Measurements from ENCODE around the gene PDZD4. TPM values are rescaled to one million over a fixed set of nuclear protein-coding genes. Genes with fewer than 3 reads are reported as not detected.

PDZD4 gene
- total RNA-seq, 2 experiments from 2014 or later, result not detected

- POLR2A ChIA-PET, result no interaction called here
These were observed 18.1 kb downstream of the PDZD4 start for GRCh38 chrX:153812220-153812619.

DNA sequence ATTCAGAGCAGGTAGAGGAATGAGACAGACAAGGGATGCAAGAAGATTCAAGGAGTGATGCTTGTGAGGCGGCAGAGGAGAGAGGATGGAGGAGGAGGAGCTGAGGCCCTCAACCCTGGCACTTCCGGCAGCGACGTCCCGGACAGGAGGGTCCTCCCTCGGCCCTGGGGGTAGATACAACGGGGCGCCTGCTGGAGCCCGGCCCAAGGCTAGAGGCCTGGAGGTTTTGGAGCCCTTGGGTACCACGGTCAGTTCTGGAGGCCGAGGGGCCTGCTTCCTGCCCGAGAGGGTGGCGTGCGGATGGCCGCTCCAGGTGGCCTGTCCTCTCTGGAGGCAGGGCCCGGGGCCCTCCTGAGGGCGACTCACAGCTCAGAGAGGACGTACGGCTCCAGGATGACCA is 22.4 kb downstream of the PDZD4 start:
- Histone ChIP-seq H2AFZ (ENCODE audit: low read length) (no peak overlapping the region), H3K4me1 (ENCODE audit: insufficient read depth, low read length, poor library complexity, severe bottlenecking) (no peaks in the 10 kb centered on the region), H3K9me2 (ENCODE audit: insufficient read depth, low read length) (no peaks in the 10 kb centered on the region), H3K36me3 (ENCODE audit: insufficient read depth, low read length) (no peaks in the 10 kb centered on the region), H3K79me2 (ENCODE audit: insufficient read depth, low read depth, low read length) (no peaks in the 10 kb centered on the region), H4K20me1 (ENCODE audit: insufficient read depth, low read length) (no peaks in the 10 kb centered on the region), H3K4me3 (ENCODE audit: low read depth, low read length, poor library complexity, severe bottlenecking) (no peak overlapping the region), H3K9me3 (ENCODE audit: low read length) (no peaks in the 10 kb centered on the region), H3K27ac (ENCODE audit: low read depth, low read length, poor library complexity, severe bottlenecking) (no peak overlapping the region), H3K4me2 (ENCODE audit: low read length) (no peak overlapping the region)
- CTCF ChIA-PET (ENCODE audit: unreplicated experiment), result no interaction called here
- no TSS peak for BruUV-seq (replicated peaks)
- intact Hi-C loops (cut with micrococcal nuclease; ENCODE audit: unreplicated experiment), result no loop called here
- DNase-seq (ENCODE audit: low spot score), result no peak
- TF ChIP-seq, protein P1, sequence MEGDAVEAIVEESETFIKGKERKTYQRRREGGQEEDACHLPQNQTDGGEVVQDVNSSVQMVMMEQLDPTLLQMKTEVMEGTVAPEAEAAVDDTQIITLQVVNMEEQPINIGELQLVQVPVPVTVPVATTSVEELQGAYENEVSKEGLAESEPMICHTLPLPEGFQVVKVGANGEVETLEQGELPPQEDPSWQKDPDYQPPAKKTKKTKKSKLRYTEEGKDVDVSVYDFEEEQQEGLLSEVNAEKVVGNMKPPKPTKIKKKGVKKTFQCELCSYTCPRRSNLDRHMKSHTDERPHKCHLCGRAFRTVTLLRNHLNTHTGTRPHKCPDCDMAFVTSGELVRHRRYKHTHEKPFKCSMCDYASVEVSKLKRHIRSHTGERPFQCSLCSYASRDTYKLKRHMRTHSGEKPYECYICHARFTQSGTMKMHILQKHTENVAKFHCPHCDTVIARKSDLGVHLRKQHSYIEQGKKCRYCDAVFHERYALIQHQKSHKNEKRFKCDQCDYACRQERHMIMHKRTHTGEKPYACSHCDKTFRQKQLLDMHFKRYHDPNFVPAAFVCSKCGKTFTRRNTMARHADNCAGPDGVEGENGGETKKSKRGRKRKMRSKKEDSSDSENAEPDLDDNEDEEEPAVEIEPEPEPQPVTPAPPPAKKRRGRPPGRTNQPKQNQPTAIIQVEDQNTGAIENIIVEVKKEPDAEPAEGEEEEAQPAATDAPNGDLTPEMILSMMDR (conservative IDR thresholded peaks at IDR 0.05; ENCODE audit: low read length), result no peak
- no peak for TF ChIP-seq EZH2phosphoT487 (IDR thresholded peaks at IDR 0.05; ENCODE audit: borderline replicate concordance, low read depth, low read length)
- POLR2A ChIA-PET, result no interaction called here

More at GRCh38 chrX:153812220-153812619, 18.1 kb downstream of the PDZD4 start:
- Histone ChIP-seq H3K36me3 (ENCODE audit: insufficient read depth, low read length) (no peaks in the 10 kb centered on the region), H3K4me3 (ENCODE audit: low read depth, low read length, poor library complexity, severe bottlenecking) (no peak overlapping the region), H3K79me2 (ENCODE audit: insufficient read depth, low read depth, low read length) (no peaks in the 10 kb centered on the region), H3K9me3 (ENCODE audit: low read length) (no peaks in the 10 kb centered on the region), H3K4me1 (ENCODE audit: insufficient read depth, low read length, poor library complexity, severe bottlenecking) (no peaks in the 10 kb centered on the region), H3K9me2 (ENCODE audit: insufficient read depth, low read length) (no peaks in the 10 kb centered on the region), H3K4me2 (ENCODE audit: low read length) (no peak overlapping the region), H3K27ac (ENCODE audit: low read depth, low read length, poor library complexity, severe bottlenecking) (no peak overlapping the region), H2AFZ (ENCODE audit: low read length) (no peak overlapping the region), H4K20me1 (ENCODE audit: insufficient read depth, low read length) (no peaks in the 10 kb centered on the region)
- no peak for TF ChIP-seq EZH2phosphoT487 (IDR thresholded peaks at IDR 0.05; ENCODE audit: borderline replicate concordance, low read depth, low read length)
- TF ChIP-seq, protein P1 (conservative IDR thresholded peaks at IDR 0.05; ENCODE audit: low read length), result no peak
- no peak for DNase-seq (ENCODE audit: low spot score)
- no TSS peak for BruUV-seq (replicated peaks)
- CTCF ChIA-PET (ENCODE audit: unreplicated experiment), result no interaction called here
- intact Hi-C loops (cut with micrococcal nuclease; ENCODE audit: unreplicated experiment), result no loop called here

DNA sequence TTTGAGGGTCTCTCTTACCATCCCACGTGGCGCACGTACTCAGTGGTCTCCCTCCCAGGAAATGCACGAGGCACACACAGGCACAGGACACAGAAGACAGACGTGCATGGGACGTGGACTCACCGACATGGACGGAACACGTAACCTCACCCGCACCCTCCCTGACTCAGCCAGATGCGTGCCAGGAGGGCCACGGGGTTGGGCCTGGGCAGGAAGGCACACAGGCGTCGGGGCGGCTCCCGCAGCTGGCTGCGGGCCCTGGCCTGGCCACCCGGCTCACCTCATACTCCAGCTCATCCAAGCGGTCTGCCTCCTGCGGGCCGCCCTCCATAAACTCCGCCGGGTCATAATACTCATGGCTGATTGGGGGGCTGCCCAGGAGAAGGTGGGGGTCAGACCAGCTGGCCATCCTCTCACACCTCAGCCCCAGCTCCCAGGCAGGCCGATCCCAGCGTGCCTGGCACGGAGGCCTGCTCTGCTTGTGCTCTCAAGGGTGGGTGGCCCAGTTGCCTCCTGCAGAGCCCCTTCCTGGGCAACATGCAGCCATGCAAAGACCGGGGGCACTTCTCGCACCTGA is 23.3 kb downstream of the PDZD4 start:
- H3K4me1 ChIP-seq (ENCODE audit: insufficient read depth, low read length, poor library complexity, severe bottlenecking), result no peaks in the 10 kb centered on the region
- ChIA-PET CTCF (ENCODE audit: unreplicated experiment) (no interaction called here), POLR2A (no interaction called here)
- DNase-seq (ENCODE audit: low spot score), result no peak
- no peaks in the 10 kb centered on the region for H4K20me1 ChIP-seq (ENCODE audit: insufficient read depth, low read length)
- H3K9me2 ChIP-seq (ENCODE audit: insufficient read depth, low read length), result no peaks in the 10 kb centered on the region
- no peak overlapping the region for H3K27ac ChIP-seq (ENCODE audit: low read depth, low read length, poor library complexity, severe bottlenecking)
- no peak overlapping the region for H3K4me3 ChIP-seq (ENCODE audit: low read depth, low read length, poor library complexity, severe bottlenecking)
- no peaks in the 10 kb centered on the region for H3K9me3 ChIP-seq (ENCODE audit: low read length)
- BruUV-seq (replicated peaks), result no TSS peak
- intact Hi-C loops (cut with micrococcal nuclease; ENCODE audit: unreplicated experiment), result no loop called here
- no peak overlapping the region for H2AFZ ChIP-seq (ENCODE audit: low read length)
- no peaks in the 10 kb centered on the region for H3K36me3 ChIP-seq (ENCODE audit: insufficient read depth, low read length)
- no peak for TF ChIP-seq EZH2phosphoT487 (IDR thresholded peaks at IDR 0.05; ENCODE audit: borderline replicate concordance, low read depth, low read length)
- TF ChIP-seq, protein P1 (conservative IDR thresholded peaks at IDR 0.05; ENCODE audit: low read length), result no peak
- no peak overlapping the region for H3K4me2 ChIP-seq (ENCODE audit: low read length)
- no peaks in the 10 kb centered on the region for H3K79me2 ChIP-seq (ENCODE audit: insufficient read depth, low read depth, low read length)

Data from OCI-LY7 (cell line).